Pons (tissue), 1 donor: ENCODE results near the gene PPP4R3A.
"Not testable (repeated sequence)": the region's sequence is repeated elsewhere in the genome, so short reads cannot be mapped to it uniquely, and the experiment has no call there.

Source experiments
- DNase-seq: peaks from one replicate; pipeline ENCODE4 v3.0.0-alpha.2; 2016; ENCODE audit warnings: low spot score

The PPP4R3A gene

GRCh38 chr14:91503000-91503504 is 7.1 kb downstream of the PPP4R3A start:
- no peak for DNase-seq

GRCh38 chr14:91501951-91502930 is 7.9 kb downstream of the PPP4R3A start:
- DNase-seq = no peak

- no peak for DNase-seq
These were observed 8.8 kb downstream of the PPP4R3A start for GRCh38 chr14:91501348-91501747.

- DNase-seq = no peak
These were observed 13.3 kb downstream of the PPP4R3A start for GRCh38 chr14:91496790-91497189.

- not testable (repeated sequence) for DNase-seq
These were observed 15.6 kb downstream of the PPP4R3A start for GRCh38 chr14:91494392-91495065.

- no peak for DNase-seq
These were observed 16.9 kb downstream of the PPP4R3A start for GRCh38 chr14:91493169-91493568.

- DNase-seq = no peak
These were observed 25.4 kb downstream of the PPP4R3A start for GRCh38 chr14:91484744-91485143.

- no peak for DNase-seq
These were observed 25.9 kb downstream of the PPP4R3A start for GRCh38 chr14:91484186-91484585.

GRCh38 chr14:91482263-91483013 is 27.7 kb downstream of the PPP4R3A start:
- no peak for DNase-seq

- no peak for DNase-seq
These were observed 32.7 kb downstream of the PPP4R3A start for GRCh38 chr14:91477388-91477787.

- no peak for DNase-seq
These were observed 37.1 kb downstream of the PPP4R3A start for GRCh38 chr14:91473046-91473445.

GRCh38 chr14:91470216-91470615 is 39.9 kb downstream of the PPP4R3A start:
- no peak for DNase-seq

GRCh38 chr14:91466192-91466591 is 43.9 kb downstream of the PPP4R3A start:
- no peak for DNase-seq

- no peak for DNase-seq
These were observed 45.4 kb downstream of the PPP4R3A start for GRCh38 chr14:91464615-91465205.

- DNase-seq = no peak
These were observed 51.5 kb downstream of the PPP4R3A start for GRCh38 chr14:91458612-91459011.

GRCh38 chr14:91456283-91456682 is 53.8 kb downstream of the PPP4R3A start:
- no peak for DNase-seq

GRCh38 chr14:91454580-91454979 is 55.5 kb downstream of the PPP4R3A start:
- DNase-seq = no peak

- DNase-seq = no peak
These were observed 56.0 kb downstream of the PPP4R3A start for GRCh38 chr14:91454155-91454554.

GRCh38 chr14:91453744-91454143 is 56.4 kb downstream of the PPP4R3A start:
- no peak for DNase-seq

- no peak for DNase-seq
These were observed 65.6 kb downstream of the PPP4R3A start for GRCh38 chr14:91444335-91445020.

- DNase-seq = no peak
These were observed 70.8 kb downstream of the PPP4R3A start for GRCh38 chr14:91439345-91439744.
